Uterus (tissue), 4 donors: Measurements from ENCODE around the gene PDE6B. TPM values are rescaled to one million over a fixed set of nuclear protein-coding genes. Genes with fewer than 3 reads are reported as not detected.

ENCODE experiments used
- DNase-seq, 2 donors: peaks; one replicate each; pipeline ENCODE4 v3.0.0-alpha.2; 2019 to 2020
- H3K27ac ChIP-seq, 2 donors: fragments of 200-600 bp; sonication (generic); 1 replicate in 1 of 2; 2 replicates in 1 of 2; pipeline ENCODE4 v1.5.1; 2016 to 2018
- H3K27me3 ChIP-seq, 2 donors: fragments of 200-600 bp; sonication (generic); one replicate each; pipeline ENCODE4 v1.5.1; 2018 to 2019; ENCODE audit warnings: control low read depth in 1 of 2
- H3K36me3 ChIP-seq, 2 donors: fragments of 200-600 bp; sonication (generic); one replicate each; pipeline ENCODE4 v1.5.1; 2019; ENCODE audit warnings: control low read depth in 1 of 2
- H3K4me1 ChIP-seq, 2 donors: fragments of 200-600 bp; sonication (generic); one replicate each; pipeline ENCODE4 v1.5.1; 2018 to 2019; ENCODE audit warnings: control low read depth in 1 of 2
- H3K4me3 ChIP-seq, 2 donors: fragments of 200-600 bp; sonication (generic); 1 replicate in 1 of 2; 2 replicates in 1 of 2; pipeline ENCODE4 v1.5.1; 2018 to 2019; ENCODE audit warnings: mild to moderate bottlenecking in 1 of 2
- H3K9me3 ChIP-seq, 2 donors: fragments of 200-600 bp; sonication (generic); one replicate each; pipeline ENCODE4 v1.5.1; 2019; ENCODE audit warnings: control low read depth in 1 of 2
- CTCF ChIP-seq, 4 experiments: fragments of 200-600 bp in 2 of 4; fragments of 450-650 bp in 2 of 4; sonication (generic) in 2 of 4; IDR thresholded peaks; one replicate each; pipeline ENCODE4 v1.5.1; 2016 to 2019; ENCODE audit warnings: antibody characterized with exemption in 4 of 4, mild to moderate bottlenecking in 2 of 4, moderate library complexity in 1 of 4
- POLR2A ChIP-seq, 2 donors: fragments of 450-650 bp; IDR thresholded peaks; one replicate each; pipeline ENCODE4 v1.6.1; 2016; ENCODE audit warnings: antibody characterized with exemption in 2 of 2, mild to moderate bottlenecking in 1 of 2, moderate library complexity in 1 of 2
- intact Hi-C: fragments of 100-400 bp; cut with DNase I; formaldehyde crosslinking; loops from one replicate; pipeline ENCODE4 v1.15.1; 2023; ENCODE audit warnings: low total_unique reads
- total RNA-seq, 4 donors: library from RNA; depleted of rRNA in 3 of 4; stranded (reverse); fragments of >200 nt in 3 of 4; gene quantifications; one replicate each; pipeline versions ENCODE4 v1.1.0 to v1.2.4, GENCODE V29; 2014 to 2023
- donor health status: DM: yes; HTN: yes; CAD: no.

PDE6B gene
- total RNA-seq, 4 donors from 2014 or later: 0.26 to 16.2 (median 1.2) TPM; not detected in 1

GRCh38 chr4:700587-701264 is 75.4 kb downstream of the PDE6B start:
- DNase-seq: no peak
- peaks cover 0 to 4% of the 10 kb centered on the region in 2 donors for H3K4me1 ChIP-seq
- TF ChIP-seq CTCF (IDR thresholded peaks at IDR 0.05) (no peak), POLR2A (IDR thresholded peaks at IDR 0.05) (no peak)
- intact Hi-C loops: no loop called here
- no peaks in the 10 kb centered on the region for H3K9me3 ChIP-seq
- H3K27ac ChIP-seq: no peak overlapping the region
- H3K4me3 ChIP-seq: no peak overlapping the region
- H3K36me3 ChIP-seq: no peaks in the 10 kb centered on the region
- no peaks in the 10 kb centered on the region for H3K27me3 ChIP-seq

GRCh38 chr4:702618-703048 is 77.3 kb downstream of the PDE6B start:
- Histone ChIP-seq H3K9me3 (no peaks in the 10 kb centered on the region), H3K27me3 (no peaks in the 10 kb centered on the region), H3K4me1 (peaks cover 0 to 4% of the 10 kb centered on the region in 2 donors), H3K27ac (no peak overlapping the region), H3K36me3 (no peaks in the 10 kb centered on the region), H3K4me3 (no peak overlapping the region)
- TF ChIP-seq POLR2A (IDR thresholded peaks at IDR 0.05) (no peak), CTCF (IDR thresholded peaks at IDR 0.05) (no peak)
- intact Hi-C loops: no loop called here
- DNase-seq: no peak

- H3K36me3 ChIP-seq: no peaks in the 10 kb centered on the region
- no peak for DNase-seq
- H3K27me3 ChIP-seq: no peaks in the 10 kb centered on the region
- H3K9me3 ChIP-seq: no peaks in the 10 kb centered on the region
- intact Hi-C loops: no loop called here
- no peak overlapping the region for H3K27ac ChIP-seq
- H3K4me1 ChIP-seq: peaks cover 0 to 10% of the 10 kb centered on the region in 2 donors
- no peak overlapping the region for H3K4me3 ChIP-seq
- TF ChIP-seq POLR2A (IDR thresholded peaks at IDR 0.05) (no peak), CTCF (IDR thresholded peaks at IDR 0.05) (no peak)
These were observed 78.2 kb downstream of the PDE6B start for GRCh38 chr4:703336-704197.

- no peak for DNase-seq
- no peak overlapping the region for H3K4me3 ChIP-seq
- no peak overlapping the region for H3K27ac ChIP-seq
- no peaks in the 10 kb centered on the region for H3K36me3 ChIP-seq
- TF ChIP-seq POLR2A (IDR thresholded peaks at IDR 0.05) (no peak), CTCF (IDR thresholded peaks at IDR 0.05) (no peak)
- H3K4me1 ChIP-seq: peaks cover 0 to 15% of the 10 kb centered on the region in 2 donors
- intact Hi-C loops: no loop called here
- no peaks in the 10 kb centered on the region for H3K9me3 ChIP-seq
- no peaks in the 10 kb centered on the region for H3K27me3 ChIP-seq
These were observed 79.0 kb downstream of the PDE6B start for GRCh38 chr4:704198-704891.
